HG02642 (cell line): Measurements from ENCODE around the gene F12.
"Not testable (repeated sequence)": the region's sequence is repeated elsewhere in the genome, so short reads cannot be mapped to it uniquely, and the experiment has no call there.

Source experiments
- ATAC-seq: cut with Tn5 transposase; IDR thresholded peaks from one replicate; pipeline ENCODE4 v1.9.1; 2021; ENCODE audit warnings: mild to moderate bottlenecking; ENCODE audit not compliant: unreplicated experiment, poor library complexity

The F12 gene

DNA sequence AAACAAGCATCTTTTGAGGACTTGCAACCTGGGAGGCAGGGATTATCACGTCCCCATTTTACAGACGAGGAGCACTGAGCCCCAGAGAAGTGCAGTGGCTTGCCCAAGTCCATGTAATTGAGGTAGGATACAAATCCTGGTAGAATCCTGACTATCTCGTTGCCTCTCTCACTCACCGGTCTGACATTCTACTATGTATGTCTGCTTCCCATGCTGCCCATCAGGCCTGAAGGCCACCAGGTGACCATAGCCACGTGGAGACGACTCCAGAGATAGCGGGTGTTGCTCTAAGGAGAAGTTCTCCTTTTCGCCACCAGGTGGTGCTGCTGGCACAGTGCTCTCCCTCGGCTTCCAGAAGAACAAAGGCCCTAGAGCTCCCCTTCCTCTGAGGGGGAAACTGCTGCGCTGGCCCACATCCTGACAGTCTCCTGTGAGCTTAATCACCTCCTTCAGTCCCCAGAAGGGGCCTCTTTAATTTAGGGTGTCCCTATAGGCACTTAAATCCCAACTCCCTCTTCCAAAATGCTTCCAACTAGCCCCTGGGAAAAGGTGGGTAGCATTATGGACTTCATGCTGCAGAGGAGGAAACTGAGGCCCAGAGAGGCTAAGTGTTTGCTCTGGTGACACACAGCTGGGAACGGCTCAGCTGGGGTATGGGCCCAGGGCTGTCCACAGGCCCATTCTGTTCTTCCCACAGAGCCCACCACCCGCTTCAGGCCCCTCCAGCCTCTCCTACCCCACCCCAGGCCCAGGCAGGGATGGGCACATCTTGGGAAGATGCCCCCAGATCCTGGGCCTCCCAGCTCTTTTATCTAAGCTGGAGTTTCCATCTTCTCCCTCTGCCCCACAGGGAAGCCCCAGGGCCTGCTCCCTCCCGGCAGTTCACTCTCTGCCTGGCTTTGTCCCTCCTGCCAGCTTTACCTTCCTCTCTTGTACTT is 18.7 kb downstream of the F12 start:
- peak; percentile 64 for ATAC-seq

DNA sequence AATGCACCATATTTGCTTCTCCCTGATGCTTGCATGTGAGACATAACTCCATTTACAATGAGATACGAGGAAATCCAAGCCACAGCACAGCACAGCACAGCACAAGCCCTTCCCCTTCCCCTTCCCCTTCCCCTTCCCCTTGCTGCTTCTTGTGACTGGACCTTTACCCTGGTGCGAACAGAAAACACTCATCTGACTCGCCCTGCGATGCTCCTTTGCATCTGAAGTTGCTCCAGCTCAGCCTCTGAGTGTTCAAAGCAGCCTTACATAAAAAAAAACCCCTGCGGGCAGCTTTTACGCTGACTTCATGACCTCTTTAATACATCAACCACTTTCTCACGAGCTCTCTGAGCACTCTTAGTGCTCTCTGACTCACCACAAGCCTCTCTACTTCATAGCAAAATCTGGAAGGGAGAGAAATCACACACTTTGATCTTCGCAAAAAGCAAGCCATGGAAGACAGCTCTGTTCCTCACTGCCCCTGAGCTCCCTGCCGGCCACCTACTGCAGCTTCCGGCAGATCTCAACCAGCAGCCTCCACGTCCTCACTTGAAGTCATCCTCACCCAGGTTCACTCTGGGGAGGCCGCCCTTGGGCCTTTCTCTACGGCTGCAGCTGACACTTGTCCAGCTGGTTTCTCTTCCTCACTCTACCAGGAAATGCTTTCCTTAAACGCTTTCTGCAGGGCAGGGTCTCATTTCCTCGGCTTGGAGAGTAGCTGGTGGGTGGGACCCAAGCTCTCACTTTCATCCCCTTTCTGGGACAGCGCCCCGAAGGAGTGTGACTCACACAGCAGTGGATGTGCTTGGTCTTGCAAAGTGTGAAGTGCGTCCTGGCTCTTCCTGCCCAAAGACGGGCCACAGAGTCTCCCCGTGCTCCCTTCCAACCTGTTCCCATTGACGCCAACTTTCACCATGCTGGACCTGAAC is 19.9 kb downstream of the F12 start:
- ATAC-seq: no peak

DNA sequence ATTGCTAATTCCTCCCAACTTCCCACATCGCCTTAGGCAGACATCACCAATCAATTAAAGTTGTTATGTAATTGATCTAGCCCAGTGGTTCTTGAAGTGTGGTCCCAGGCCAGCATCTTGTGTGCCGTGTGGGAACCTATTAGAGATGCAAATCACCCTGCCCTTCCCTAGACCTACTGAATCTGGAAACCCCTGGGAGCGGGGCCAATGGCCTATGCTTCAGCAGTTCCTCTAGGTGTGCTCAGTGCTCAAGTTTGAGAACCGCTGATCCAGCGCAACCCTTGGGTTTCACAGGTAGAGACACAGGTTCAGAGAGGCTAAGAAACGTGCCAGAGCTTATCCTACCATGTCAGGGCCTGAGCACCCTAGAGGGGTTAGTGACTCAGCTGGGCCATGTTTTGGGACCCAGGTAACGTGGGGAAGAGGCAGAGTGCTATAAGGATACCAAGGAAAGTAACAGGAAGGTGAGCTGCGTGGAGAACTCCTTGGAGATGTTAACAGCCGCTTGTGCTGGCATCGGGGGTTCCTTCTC is 20.8 kb downstream of the F12 start:
- no peak for ATAC-seq

DNA sequence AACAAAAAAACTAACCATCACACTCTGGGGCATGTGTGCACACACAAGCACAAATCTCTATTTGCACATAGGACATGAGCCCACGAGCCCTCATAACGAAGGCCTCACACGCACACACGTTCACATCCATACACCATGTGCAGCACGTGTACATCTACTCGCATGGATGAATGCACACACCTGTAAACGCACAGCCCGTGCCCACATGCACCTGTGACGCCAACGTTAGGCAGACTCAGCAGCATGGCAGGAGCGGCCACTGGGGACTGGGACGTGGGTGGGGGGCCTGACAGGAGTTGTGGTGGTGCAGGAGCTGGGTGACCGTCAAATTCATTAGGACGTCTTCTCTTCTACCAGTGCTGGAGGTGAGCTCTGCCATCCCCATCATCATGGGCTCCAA is 22.0 kb downstream of the F12 start:
- no peak for ATAC-seq

DNA sequence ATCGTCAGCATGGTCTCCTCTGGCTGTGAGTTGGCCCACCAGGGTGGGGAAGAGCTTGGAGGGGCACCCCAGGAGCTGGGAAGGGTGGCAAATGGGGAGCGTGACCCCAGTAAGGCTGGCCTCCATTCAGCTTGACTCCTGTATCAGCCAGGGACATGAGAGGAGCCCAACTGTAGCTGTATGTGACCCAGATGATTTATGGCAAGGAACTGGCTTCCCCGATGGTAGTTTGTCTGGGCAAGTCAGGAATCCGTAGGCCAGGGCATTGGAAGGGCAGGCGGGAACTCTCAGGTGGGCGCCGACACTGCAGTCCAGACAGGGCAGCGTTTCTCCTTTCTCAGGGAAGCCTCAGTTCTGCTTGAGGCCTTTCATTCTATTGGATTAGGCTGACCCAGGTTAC is 22.8 kb downstream of the F12 start:
- ATAC-seq: no peak

DNA sequence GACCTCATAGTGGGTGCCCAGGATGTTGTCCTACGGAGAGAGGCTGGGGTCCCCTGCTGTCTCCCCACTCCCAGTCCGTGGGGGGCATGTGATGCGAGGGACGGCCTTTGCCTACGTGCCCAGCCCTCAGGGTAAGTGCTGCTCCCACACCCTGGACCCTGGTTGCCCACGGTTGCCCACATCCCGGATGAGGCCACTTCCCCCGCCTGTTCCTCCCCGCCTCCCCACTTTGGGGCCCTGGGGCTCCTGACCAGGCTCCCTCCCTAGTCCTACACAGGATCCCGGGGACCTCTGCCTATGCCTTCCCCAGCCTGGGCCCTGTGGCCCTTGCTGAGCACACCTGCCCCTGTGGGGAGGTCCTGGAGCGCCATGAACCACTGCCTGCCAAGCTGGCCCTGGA is 23.6 kb downstream of the F12 start:
- ATAC-seq: no peak

DNA sequence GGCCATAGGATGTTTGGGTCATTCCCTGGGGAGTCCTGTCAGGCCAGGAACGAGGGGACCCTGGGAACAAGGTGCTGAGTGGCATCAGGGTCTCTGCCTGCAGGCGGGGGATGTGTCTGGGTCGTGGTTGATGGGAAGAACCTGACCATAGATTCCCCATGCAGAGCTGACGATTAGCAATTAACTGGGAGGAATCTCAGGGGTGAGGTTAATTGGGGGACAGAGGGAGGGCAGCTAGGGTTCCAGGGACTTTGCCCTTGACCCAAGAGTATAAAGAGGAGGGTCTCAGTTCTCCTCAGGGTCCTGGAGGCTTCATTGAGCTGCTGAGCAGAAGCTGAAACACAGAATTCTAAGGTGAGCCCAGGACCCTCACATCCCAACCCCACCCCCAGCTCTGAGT is 25.2 kb downstream of the F12 start, which contains the start of gene SLC34A1:
Gene SLC34A1 (plus strand): TSS at position 301 of the 400 bp plus-strand sequence. CDS start 1,308 bp downstream, outside the sequence.
- no peak for ATAC-seq

DNA sequence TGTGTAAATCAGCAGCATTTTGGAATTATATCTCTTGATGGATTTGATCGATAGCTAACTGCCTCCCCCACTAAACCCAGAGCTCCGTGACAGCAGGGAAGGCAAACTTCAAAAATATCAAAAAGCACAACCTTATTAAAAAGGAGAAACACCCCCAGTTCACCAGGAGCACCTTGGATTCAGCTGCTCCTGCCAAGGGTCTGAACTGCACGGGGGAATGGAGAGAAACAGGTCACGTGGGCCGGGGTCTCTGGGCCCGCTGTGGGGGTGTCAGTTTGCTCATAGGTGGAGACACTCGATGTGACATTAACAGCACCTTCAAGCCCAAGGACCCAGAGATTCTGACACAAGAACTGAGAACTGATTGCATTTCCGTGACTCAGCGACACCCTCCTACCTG is 26.2 kb downstream of the F12 start:
- ATAC-seq: no peak

DNA sequence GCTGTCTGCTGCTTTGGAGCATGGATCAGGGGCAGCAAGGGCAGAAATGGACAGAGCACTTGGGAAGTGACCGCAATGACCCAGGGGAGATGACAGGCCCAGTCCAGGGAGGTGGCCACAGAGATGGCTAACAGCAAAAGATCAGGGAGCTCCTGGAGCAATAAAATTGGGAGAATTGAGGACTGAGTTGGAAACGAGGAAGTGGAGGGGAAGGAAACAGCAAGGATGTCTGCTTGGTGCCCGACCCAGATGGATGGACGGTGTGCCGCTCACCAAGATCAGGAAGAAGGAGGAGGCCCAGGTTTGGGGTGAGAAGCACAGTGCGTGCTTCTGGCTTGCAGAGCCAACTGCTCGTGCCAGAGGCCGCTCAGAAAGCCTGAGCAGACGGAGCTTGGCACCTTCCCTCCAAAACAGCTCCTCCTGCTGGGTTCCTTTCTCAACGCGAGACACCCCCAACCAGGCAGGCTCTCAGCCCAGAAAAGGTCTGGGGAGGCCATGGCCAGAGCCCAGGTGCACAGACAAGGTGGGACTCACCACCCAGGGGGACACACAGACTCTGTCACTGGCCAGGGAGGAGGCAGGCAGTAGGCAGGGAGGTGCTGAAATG is 26.8 kb downstream of the F12 start:
- ATAC-seq: no peak

DNA sequence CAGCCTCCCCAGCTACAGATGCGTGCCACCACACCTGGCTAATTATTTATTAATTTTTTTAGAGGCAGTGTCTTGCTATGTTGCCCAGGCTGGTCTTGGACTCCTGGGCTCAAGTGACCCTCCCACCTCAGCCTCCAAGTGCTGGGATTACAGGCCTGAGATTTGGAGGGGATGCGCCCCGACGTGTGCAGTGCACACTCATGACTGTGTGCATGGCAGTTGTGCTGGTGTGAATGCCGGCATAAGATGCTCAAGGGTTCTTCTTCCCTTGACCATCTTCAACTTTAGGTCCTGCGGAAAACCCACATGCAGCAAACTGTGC is 28.6 kb downstream of the F12 start:
- no peak for ATAC-seq

DNA sequence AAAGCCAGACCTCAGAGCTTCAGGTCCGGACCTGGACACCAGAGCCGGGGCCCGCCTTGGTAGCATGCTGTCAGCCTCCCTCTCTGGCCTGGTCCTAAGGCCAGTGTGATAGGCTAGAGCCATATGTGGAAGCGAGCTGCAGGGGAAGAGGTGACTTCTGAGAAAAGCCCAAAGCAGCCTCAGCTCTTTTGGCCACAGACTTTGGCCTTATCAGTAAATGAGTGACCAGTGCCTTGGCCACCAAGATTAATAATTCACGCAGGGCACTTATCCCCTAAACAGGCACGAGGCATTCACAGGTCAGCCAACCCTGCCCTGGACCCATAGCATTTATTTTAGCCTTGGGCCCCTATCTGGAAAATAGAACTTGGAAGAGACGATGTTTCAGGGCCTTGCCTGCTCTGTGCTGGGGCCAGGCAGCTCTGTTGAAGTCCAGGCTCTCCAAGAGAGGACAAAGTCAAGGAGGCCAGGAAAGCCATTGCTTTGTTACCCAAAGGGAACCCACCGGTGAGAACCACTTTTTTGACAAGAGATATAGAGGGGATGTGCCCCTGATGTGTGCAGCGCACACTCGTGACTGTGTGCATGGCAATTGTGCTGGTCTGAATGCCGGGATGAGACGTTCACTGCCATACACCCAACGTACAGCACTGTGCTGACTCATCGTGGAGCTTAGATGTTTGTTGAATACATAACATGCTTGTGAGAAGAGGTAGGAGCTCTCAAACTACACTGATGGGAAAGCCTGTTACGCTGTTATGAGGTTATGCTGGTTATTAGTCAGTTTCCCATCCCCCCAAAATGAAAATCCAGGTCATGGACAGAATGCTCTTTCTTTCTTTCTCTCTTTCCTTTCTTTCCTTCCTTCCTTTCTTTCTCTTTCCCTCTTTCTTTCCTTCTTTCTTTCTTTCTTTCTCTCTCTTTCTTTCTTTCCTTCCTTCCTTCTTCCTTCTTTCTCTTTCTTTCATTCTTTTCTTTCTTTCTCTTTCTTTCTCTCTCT is 30.2 kb downstream of the F12 start:
- ATAC-seq: no peak

DNA sequence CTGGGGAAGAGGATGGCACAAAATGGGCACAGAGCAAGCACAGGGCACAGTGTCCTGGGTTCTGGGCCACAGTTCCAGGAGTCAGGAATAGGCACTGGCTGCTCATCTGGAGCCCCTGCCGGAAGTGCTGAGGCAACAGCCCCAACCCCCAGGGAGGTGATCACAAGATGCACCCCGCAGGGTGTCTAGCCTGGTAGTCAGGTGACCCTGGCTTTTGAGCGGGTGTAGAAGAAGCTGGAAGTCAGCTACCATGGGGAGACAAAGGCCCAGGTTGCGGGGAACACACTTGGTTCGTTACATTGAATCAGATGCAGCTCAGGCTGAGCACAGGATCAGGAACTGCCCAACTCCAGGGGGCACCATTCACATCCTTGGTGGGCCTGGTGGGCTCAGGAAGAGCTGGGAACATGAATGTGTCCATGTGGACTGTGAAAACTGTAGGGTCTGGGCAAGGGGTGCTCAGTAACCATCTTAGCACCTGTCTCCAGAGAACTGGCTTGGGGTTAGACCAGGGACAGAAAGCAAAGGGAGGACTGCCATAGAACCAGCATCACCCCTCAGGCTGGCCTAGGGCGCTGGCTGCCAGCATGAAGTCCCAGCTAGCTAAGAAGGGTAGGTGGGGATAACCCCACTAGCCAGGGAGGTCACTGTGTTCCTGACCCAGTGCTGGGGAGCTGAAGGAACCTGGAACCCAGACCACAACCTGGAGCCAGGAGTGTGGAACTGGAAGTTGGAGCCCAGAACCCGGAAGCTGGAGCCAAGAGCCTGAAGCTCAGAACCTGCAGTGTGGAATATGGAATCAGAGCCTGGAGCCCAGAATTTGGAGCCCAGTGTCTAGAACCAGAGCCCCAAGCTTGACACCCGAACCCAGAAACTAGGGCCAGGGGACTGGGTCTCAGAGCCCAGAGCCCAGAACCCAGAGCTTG is 31.2 kb downstream of the F12 start:
- no peak for ATAC-seq

DNA sequence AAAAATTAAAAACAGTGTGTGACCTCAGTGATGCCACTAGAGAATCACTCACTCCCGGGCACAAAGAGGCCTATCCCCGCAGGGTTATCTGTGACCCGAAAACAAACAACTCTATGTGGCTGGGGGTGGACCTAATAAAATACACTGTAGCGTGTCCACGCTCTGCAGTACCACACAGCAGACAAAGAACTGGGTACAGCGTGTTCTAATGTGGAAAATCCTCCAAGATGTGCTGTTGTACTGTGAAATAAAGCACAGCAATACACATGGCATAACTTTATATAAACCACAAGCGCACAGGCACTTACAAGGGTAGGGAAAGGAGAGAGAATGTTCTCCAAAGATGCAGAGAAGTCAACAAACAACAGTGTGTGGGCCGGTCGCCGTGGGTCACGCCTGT is 33.3 kb downstream of the F12 start:
- no peak for ATAC-seq

DNA sequence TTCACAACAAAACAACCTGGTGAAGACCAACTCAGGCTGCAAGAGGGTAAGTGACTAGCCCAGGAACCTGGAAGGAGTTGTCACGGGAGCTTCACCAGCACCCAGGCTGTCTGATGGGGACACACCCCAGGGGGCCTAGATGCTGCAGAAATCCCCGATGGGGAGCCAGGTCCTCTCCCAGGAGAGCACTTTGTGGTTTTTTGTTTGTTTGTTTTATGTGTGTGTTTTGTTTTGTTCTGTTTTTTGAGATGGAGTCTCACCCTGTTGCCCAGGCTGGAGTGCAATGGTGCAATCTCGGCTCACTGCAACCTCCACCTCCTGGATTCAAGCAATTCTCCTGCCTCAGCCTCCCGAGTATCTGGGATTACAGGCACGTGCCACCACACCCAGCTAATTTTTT is 33.8 kb downstream of the F12 start:
- not testable (repeated sequence) for ATAC-seq

DNA sequence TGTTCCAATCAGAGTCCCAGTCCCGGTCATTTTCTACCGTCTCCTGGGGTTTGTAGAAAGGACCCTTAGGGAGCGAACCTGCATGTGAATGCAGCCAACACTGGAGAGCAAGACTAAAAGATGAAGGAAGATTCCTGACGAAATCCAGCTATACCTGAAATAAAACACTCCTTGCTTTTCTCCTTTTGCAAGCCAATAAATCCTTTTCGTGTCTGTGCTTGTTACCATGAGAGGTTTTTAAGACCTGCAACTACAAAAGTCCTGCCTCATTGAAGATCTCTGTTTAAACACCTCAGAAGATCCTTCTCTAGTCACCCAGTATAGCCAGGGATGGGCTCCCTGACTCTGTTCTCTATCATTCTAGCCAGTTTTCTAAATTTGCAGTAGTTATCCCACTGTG is 35.2 kb downstream of the F12 start:
- no peak for ATAC-seq

DNA sequence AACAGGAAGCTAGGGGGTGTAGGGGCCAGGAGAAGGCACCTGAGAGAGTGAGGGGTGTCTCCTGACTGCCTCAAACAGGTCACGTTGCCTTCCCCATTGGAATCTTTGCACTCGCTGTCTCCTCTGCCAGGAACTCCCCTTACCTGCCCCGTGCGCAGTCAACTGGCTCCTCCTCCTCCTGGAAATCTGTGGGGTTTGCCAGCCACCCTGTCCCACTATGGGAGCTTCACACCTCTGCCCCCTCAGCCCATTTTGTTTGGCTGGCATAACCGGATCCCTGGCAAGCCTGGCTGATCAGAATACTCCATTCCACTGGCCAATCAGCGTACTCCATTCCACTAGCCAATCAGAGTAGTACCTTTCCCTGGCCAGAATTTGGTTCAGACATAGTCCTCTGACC is 35.6 kb downstream of the F12 start:
- no peak for ATAC-seq

DNA sequence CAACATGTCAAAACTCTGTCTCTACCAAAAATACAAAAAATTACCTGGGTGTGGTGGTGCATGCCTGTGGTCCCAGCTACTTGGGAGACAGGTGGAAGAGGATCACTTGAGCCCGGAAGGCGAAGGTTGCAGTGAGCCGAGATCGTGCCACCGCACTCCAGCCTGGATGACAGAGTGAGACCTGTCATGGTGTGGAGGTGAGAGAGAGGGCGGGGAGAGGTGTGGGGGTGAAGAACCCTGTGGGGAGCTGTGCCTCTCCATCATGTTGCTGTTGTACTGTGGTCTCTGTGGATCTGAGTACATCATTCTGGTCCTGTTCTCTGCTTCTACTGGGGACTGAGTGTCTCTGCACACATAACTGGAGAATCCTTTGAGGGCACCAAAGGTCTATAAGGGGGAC is 36.5 kb downstream of the F12 start:
- no peak for ATAC-seq
